PC-3 (cell line): ENCODE results near the gene PLPPR3. TPM values are rescaled to one million over a fixed set of nuclear protein-coding genes. Genes with fewer than 3 reads are reported as not detected.

Experiments
- ATAC-seq: fragments of 200-7000 bp; cut with Tn5 transposase; 2 replicates; pipeline ENCODE4 v1.9.1; 2020; ENCODE audit warnings: mild to moderate bottlenecking, moderate library complexity
- BruUV-seq: library from RNA; stranded (reverse); fragments of 400-500 nt; replicated peaks from 2 replicates; lab custom pipeline; 2021; lab: Mats Ljungman, UMichigan
- CTCF ChIA-PET: fragments of 300-600 bp; sonication (Branson Sonifier 250); formaldehyde crosslinking; loops from one replicate; lab custom pipeline; 2022; ENCODE audit warnings: antibody characterized with exemption; lab: Charles Lee
- POLR2A ChIA-PET: fragments of 300-600 bp; sonication (Branson Sonifier 250); formaldehyde crosslinking; loops from one replicate; lab custom pipeline; 2022; ENCODE audit warnings: antibody characterized with exemption; ENCODE audit not compliant: unreplicated experiment; lab: Charles Lee
- DNase-seq: peaks from one replicate; pipeline ENCODE4 v3.0.0-alpha.2; 2015
- H2AFZ ChIP-seq: fragments of 300-600 bp; sonication (generic); 2 replicates; pipeline ENCODE4 v1.6.0; 2016; ENCODE audit warnings: antibody characterized with exemption, low read length
- H3F3A ChIP-seq: fragments of 300-600 bp; sonication (generic); one replicate; pipeline ENCODE4 v1.6.0; 2017; ENCODE audit warnings: antibody characterized with exemption, low read length, control low read depth, mild to moderate bottlenecking; ENCODE audit not compliant: unreplicated experiment
- H3K27ac ChIP-seq: fragments of 300-600 bp; sonication (generic); 2 replicates; pipeline ENCODE4 v1.5.1; 2016; ENCODE audit warnings: mild to moderate bottlenecking, low read length
- H3K27me3 ChIP-seq: fragments of 300-600 bp; sonication (generic); 2 replicates; pipeline ENCODE4 v1.6.1; 2016; ENCODE audit warnings: low read length, mixed read lengths
- H3K36me3 ChIP-seq: fragments of 300-600 bp; sonication (generic); 2 replicates; pipeline ENCODE4 v1.6.1; 2016; ENCODE audit warnings: low read depth, mixed run types, low read length, mixed read lengths
- H3K4me1 ChIP-seq: fragments of 300-600 bp; sonication (generic); 2 replicates; pipeline ENCODE4 v1.5.1; 2016; ENCODE audit warnings: low read length; ENCODE audit not compliant: insufficient read depth
- H3K4me2 ChIP-seq: fragments of 300-600 bp; sonication (generic); 2 replicates; pipeline ENCODE4 v1.6.0; 2016; ENCODE audit warnings: low read length
- H3K4me3 ChIP-seq: fragments of 300-600 bp; sonication (generic); 2 replicates; pipeline ENCODE4 v1.5.1; 2016; ENCODE audit warnings: mild to moderate bottlenecking, low read length, mixed read lengths
- H3K79me2 ChIP-seq: fragments of 300-600 bp; sonication (generic); 2 replicates; pipeline ENCODE4 v1.6.1; 2017; ENCODE audit warnings: low read length, mixed read lengths
- H3K9ac ChIP-seq: fragments of 300-600 bp; sonication (generic); 2 replicates; pipeline ENCODE4 v1.6.0; 2016; ENCODE audit warnings: mild to moderate bottlenecking, low read length
- H3K9me2 ChIP-seq: fragments of 300-600 bp; sonication (generic); replicated peaks from 2 replicates; pipeline ENCODE4 v1.6.1; 2016; ENCODE audit warnings: mixed run types, low read length, mixed read lengths
- H3K9me3 ChIP-seq: fragments of 300-600 bp; sonication (generic); 2 replicates; pipeline ENCODE4 v1.6.1; 2016; ENCODE audit warnings: low read length, mixed read lengths
- H4K20me1 ChIP-seq: fragments of 300-600 bp; sonication (generic); 2 replicates; pipeline ENCODE4 v1.6.1; 2016; ENCODE audit warnings: low read length, mixed read lengths
- CTCF ChIP-seq: fragments of 300-600 bp; sonication (generic); conservative IDR thresholded peaks from 2 replicates; pipeline ENCODE4 v1.5.1; 2017; ENCODE audit warnings: antibody characterized with exemption, low read depth, mild to moderate bottlenecking, low read length
- EZH2 ChIP-seq: fragments of 300-600 bp; sonication (generic); IDR thresholded peaks from one replicate; pipeline ENCODE4 v1.6.1; 2017; ENCODE audit warnings: antibody characterized with exemption, mild to moderate bottlenecking, low read length; ENCODE audit not compliant: unreplicated experiment
- EZH2phosphoT487 ChIP-seq: fragments of 300-600 bp; sonication (generic); IDR thresholded peaks from 2 replicates; pipeline ENCODE4 v1.6.1; 2018; ENCODE audit warnings: mild to moderate bottlenecking, antibody characterized with exemption, low read length, borderline replicate concordance
- intact Hi-C: fragments of 100-400 bp; cut with micrococcal nuclease; formaldehyde crosslinking; loops from 2 replicates; pipeline ENCODE4 v1.9.0; 2023
- total RNA-seq: library from RNA; depleted of rRNA; stranded (reverse); fragments of >200 nt; gene quantifications from 2 replicates; pipeline ENCODE4 v1.2.3, GENCODE V29; 2014

PLPPR3 gene
- total RNA-seq, 1 experiment from 2014 or later, result not detected

GRCh38 chr19:867855-868457 is 46.2 kb upstream of the PLPPR3 start:
- H3K27ac ChIP-seq, result no peak overlapping the region

DNA sequence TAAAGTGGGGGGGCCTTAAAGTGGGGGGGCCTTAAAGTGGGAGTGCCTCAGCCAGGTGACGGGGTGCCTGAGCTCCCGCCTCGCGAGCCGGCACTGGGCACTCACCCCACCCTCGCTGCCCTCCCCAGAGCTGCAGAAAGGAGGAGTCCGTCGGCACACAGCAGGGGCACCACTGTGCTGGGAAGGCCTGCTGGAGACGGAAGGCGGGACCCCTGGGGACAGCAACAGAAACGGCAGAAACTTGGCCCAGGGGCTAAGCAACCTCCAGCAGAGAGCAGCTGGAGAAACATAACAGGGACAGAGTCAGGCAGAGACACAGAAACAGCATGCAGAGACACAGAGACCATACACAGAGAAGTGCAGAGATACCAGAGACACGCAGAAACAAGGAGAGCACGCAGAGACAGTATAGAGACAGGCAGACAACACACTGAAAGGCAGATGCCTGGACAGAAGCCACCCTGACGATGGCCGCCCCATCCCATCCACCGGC is 45.6 kb upstream of the PLPPR3 start:
- H3K36me3 ChIP-seq, result no peaks in the 10 kb centered on the region
- no peak overlapping the region for H3K9ac ChIP-seq
- intact Hi-C loops, result no loop called here
- CTCF ChIA-PET, result no interaction called here
- H4K20me1 ChIP-seq, result no peaks in the 10 kb centered on the region
- BruUV-seq, result no TSS peak
- H3F3A ChIP-seq, result no peaks in the 10 kb centered on the region
- H3K4me3 ChIP-seq, result no peak overlapping the region
- H3K27ac ChIP-seq, result no peak overlapping the region
- H3K27me3 ChIP-seq, result no peaks in the 10 kb centered on the region
- POLR2A ChIA-PET, result no interaction called here
- TF ChIP-seq EZH2phosphoT487 (no peak), EZH2 (no peak), CTCF (no peak)
- DNase-seq (no peak), ATAC-seq (no peak)
- H3K79me2 ChIP-seq, result no peaks in the 10 kb centered on the region
- no peaks in the 10 kb centered on the region for H3K9me3 ChIP-seq
- H3K4me1 ChIP-seq, result peaks cover 12% of the 10 kb centered on the region
- H3K4me2 ChIP-seq, result no peak overlapping the region
- no peaks in the 10 kb centered on the region for H3K9me2 ChIP-seq
- H2AFZ ChIP-seq, result no peak overlapping the region

More at GRCh38 chr19:867855-868457, 46.2 kb upstream of the PLPPR3 start:
- ATAC-seq (no peak), DNase-seq (no peak)
- no peak overlapping the region for H3K4me3 ChIP-seq
- H3K9me2 ChIP-seq, result no peaks in the 10 kb centered on the region
- no peaks in the 10 kb centered on the region for H3K79me2 ChIP-seq
- TF ChIP-seq EZH2, result no peak
- TF ChIP-seq EZH2phosphoT487, result no peak
- no peak for TF ChIP-seq CTCF
- no peak overlapping the region for H3K9ac ChIP-seq
- no TSS peak for BruUV-seq
- ChIA-PET CTCF (no interaction called here), POLR2A (no interaction called here)
- no peaks in the 10 kb centered on the region for H3K9me3 ChIP-seq
- H3K4me2 ChIP-seq, result no peak overlapping the region
- H2AFZ ChIP-seq, result no peak overlapping the region
- no peaks in the 10 kb centered on the region for H3K27me3 ChIP-seq
- no peaks in the 10 kb centered on the region for H4K20me1 ChIP-seq
- no peaks in the 10 kb centered on the region for H3K36me3 ChIP-seq
- intact Hi-C loops, result no loop called here
- peaks cover 12% of the 10 kb centered on the region for H3K4me1 ChIP-seq
- H3F3A ChIP-seq, result no peaks in the 10 kb centered on the region

DNA sequence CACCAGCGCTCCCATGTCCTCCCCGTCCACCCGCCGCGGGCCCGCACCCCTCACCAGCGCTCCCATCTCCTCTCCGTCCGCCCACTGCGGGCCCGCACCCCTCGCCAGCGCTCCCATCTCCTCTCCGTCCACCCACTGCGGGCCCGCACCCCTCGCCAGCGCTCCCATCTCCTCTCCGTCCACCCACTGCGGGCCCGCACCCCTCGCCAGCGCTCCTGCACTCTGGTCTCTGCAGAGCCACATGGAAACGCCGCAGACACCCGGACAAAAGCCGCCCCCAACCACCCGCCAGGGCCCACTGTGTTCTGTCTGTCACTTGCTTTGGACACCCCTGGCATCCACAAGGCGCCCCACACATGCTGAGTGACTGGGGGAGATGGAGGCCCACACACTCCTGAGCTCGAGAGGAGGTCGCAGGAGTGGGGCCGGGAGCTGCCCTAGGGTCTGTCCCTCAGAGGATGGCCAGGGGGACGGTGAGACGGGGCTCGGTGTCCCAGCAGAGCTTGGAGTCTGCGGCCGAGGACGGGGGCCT is 45.1 kb upstream of the PLPPR3 start:
- ATAC-seq (no peak), DNase-seq (no peak)
- TF ChIP-seq EZH2 (no peak), CTCF (no peak), EZH2phosphoT487 (no peak)
- POLR2A ChIA-PET, result no interaction called here
- intact Hi-C loops, result no loop called here
- Histone ChIP-seq H3K4me3 (no peak overlapping the region), H3K9ac (no peak overlapping the region), H3K9me3 (no peaks in the 10 kb centered on the region), H4K20me1 (no peaks in the 10 kb centered on the region), H3F3A (no peaks in the 10 kb centered on the region), H3K9me2 (no peaks in the 10 kb centered on the region), H3K27me3 (no peaks in the 10 kb centered on the region), H3K4me2 (no peak overlapping the region), H2AFZ (no peak overlapping the region), H3K4me1 (peaks cover 12% of the 10 kb centered on the region), H3K79me2 (no peaks in the 10 kb centered on the region), H3K27ac (no peak overlapping the region), H3K36me3 (no peaks in the 10 kb centered on the region)
- BruUV-seq, result no TSS peak
- CTCF ChIA-PET, result interaction anchor here (0.5 kb wide), 1 partner anchor 69 kb away, joined by 3 read pairs; no protein-coding TSS in a partner anchor
